ENCODE results near the gene PPP3CA.

PPP3CA gene

GRCh38 chr4:101367201-101367600, 19.9 kb upstream of the PPP3CA start:
- no peak for DNase-seq
- Histone ChIP-seq H3K9ac (ENCODE audit: low read length) (no peak overlapping the region), H3K9me3 (replicated peaks; ENCODE audit: insufficient read depth, low read length) (no peaks in the 10 kb centered on the region), H3K4me2 (ENCODE audit: low read depth, low read length) (no peak overlapping the region), H4K20me1 (ENCODE audit: insufficient read depth, low read length) (no peaks in the 10 kb centered on the region), H2AFZ (ENCODE audit: low read length) (no peak overlapping the region), H3K36me3 (replicated peaks; ENCODE audit: insufficient read depth, low read length) (no peaks in the 10 kb centered on the region), H3K4me1 (ENCODE audit: low read length) (no peaks in the 10 kb centered on the region), H3F3A (ENCODE audit: insufficient read depth, low read length) (no peaks in the 10 kb centered on the region), H3K79me2 (ENCODE audit: low read length) (no peaks in the 10 kb centered on the region), H3K27ac (ENCODE audit: low read length) (no peak overlapping the region), H3K4me3 (ENCODE audit: low read length) (no peak overlapping the region), H3K9me2 (replicated peaks; ENCODE audit: insufficient read depth, low read length) (no peaks in the 10 kb centered on the region), H3K27me3 (replicated peaks; ENCODE audit: insufficient read depth, low read length) (no peaks in the 10 kb centered on the region)
- TF ChIP-seq EZH2phosphoT487 (IDR thresholded peaks at IDR 0.05; ENCODE audit: low read length) (no peak), CTCF (IDR thresholded peaks at IDR 0.05; ENCODE audit: low read length) (no peak), EZH2 (optimal IDR thresholded peaks at IDR 0.05; ENCODE audit: low read depth, low read length) (no peak)

- Histone ChIP-seq H3K9ac (ENCODE audit: low read length) (no peak overlapping the region), H3K27ac (ENCODE audit: low read length) (no peak overlapping the region), H3K4me3 (ENCODE audit: low read length) (no peak overlapping the region), H3F3A (ENCODE audit: insufficient read depth, low read length) (no peaks in the 10 kb centered on the region), H3K27me3 (replicated peaks; ENCODE audit: insufficient read depth, low read length) (no peaks in the 10 kb centered on the region), H3K4me1 (ENCODE audit: low read length) (no peaks in the 10 kb centered on the region), H3K4me2 (ENCODE audit: low read depth, low read length) (no peak overlapping the region), H3K9me3 (replicated peaks; ENCODE audit: insufficient read depth, low read length) (no peaks in the 10 kb centered on the region), H3K9me2 (replicated peaks; ENCODE audit: insufficient read depth, low read length) (no peaks in the 10 kb centered on the region), H4K20me1 (ENCODE audit: insufficient read depth, low read length) (no peaks in the 10 kb centered on the region), H3K36me3 (replicated peaks; ENCODE audit: insufficient read depth, low read length) (no peaks in the 10 kb centered on the region), H3K79me2 (ENCODE audit: low read length) (no peaks in the 10 kb centered on the region), H2AFZ (ENCODE audit: low read length) (no peak overlapping the region)
- no peak for TF ChIP-seq EZH2phosphoT487 (IDR thresholded peaks at IDR 0.05; ENCODE audit: low read length)
- no peak for DNase-seq
These were observed 19.0 kb upstream of the PPP3CA start for GRCh38 chr4:101366331-101366730.

GRCh38 chr4:101357751-101358150, 10.4 kb upstream of the PPP3CA start:
- no peaks in the 10 kb centered on the region for H3K36me3 ChIP-seq (replicated peaks; ENCODE audit: insufficient read depth, low read length)
- H3K4me2 ChIP-seq (ENCODE audit: low read depth, low read length) = no peak overlapping the region
- no peaks in the 10 kb centered on the region for H3K27me3 ChIP-seq (replicated peaks; ENCODE audit: insufficient read depth, low read length)
- H3K9me2 ChIP-seq (replicated peaks; ENCODE audit: insufficient read depth, low read length) = no peaks in the 10 kb centered on the region
- DNase-seq = no peak
- H4K20me1 ChIP-seq (ENCODE audit: insufficient read depth, low read length) = no peaks in the 10 kb centered on the region
- no peak for TF ChIP-seq EZH2phosphoT487 (IDR thresholded peaks at IDR 0.05; ENCODE audit: low read length)
- no peak for TF ChIP-seq CTCF (IDR thresholded peaks at IDR 0.05; ENCODE audit: low read length)
- no peak for TF ChIP-seq EZH2 (optimal IDR thresholded peaks at IDR 0.05; ENCODE audit: low read depth, low read length)
- H3K4me1 ChIP-seq (ENCODE audit: low read length) = peaks cover 28% of the 10 kb centered on the region
- H3F3A ChIP-seq (ENCODE audit: insufficient read depth, low read length) = no peaks in the 10 kb centered on the region
- no peak overlapping the region for H2AFZ ChIP-seq (ENCODE audit: low read length)
- no peak overlapping the region for H3K27ac ChIP-seq (ENCODE audit: low read length)
- no peak overlapping the region for H3K9ac ChIP-seq (ENCODE audit: low read length)
- H3K4me3 ChIP-seq (ENCODE audit: low read length) = no peak overlapping the region
- H3K79me2 ChIP-seq (ENCODE audit: low read length) = no peaks in the 10 kb centered on the region
- H3K9me3 ChIP-seq (replicated peaks; ENCODE audit: insufficient read depth, low read length) = no peaks in the 10 kb centered on the region

- DNase-seq = peak; percentile 41
- H3K9me3 ChIP-seq (replicated peaks; ENCODE audit: insufficient read depth, low read length) = no peaks in the 10 kb centered on the region
- no peaks in the 10 kb centered on the region for H3K9me2 ChIP-seq (replicated peaks; ENCODE audit: insufficient read depth, low read length)
- peaks cover 28% of the 10 kb centered on the region for H3K4me1 ChIP-seq (ENCODE audit: low read length)
- no peak overlapping the region for H3K9ac ChIP-seq (ENCODE audit: low read length)
- H3K4me3 ChIP-seq (ENCODE audit: low read length) = no peak overlapping the region
- no peaks in the 10 kb centered on the region for H3K79me2 ChIP-seq (ENCODE audit: low read length)
- H3K27ac ChIP-seq (ENCODE audit: low read length) = no peak overlapping the region
- H3K36me3 ChIP-seq (replicated peaks; ENCODE audit: insufficient read depth, low read length) = no peaks in the 10 kb centered on the region
- H3K27me3 ChIP-seq (replicated peaks; ENCODE audit: insufficient read depth, low read length) = no peaks in the 10 kb centered on the region
- no peak overlapping the region for H2AFZ ChIP-seq (ENCODE audit: low read length)
- TF ChIP-seq EZH2phosphoT487 (IDR thresholded peaks at IDR 0.05; ENCODE audit: low read length) (no peak), CTCF (IDR thresholded peaks at IDR 0.05; ENCODE audit: low read length) (no peak), EZH2 (optimal IDR thresholded peaks at IDR 0.05; ENCODE audit: low read depth, low read length) (no peak)
- H3K4me2 ChIP-seq (ENCODE audit: low read depth, low read length) = no peak overlapping the region
- no peaks in the 10 kb centered on the region for H4K20me1 ChIP-seq (ENCODE audit: insufficient read depth, low read length)
- H3F3A ChIP-seq (ENCODE audit: insufficient read depth, low read length) = no peaks in the 10 kb centered on the region
These were observed 9.6 kb upstream of the PPP3CA start for GRCh38 chr4:101356928-101357327.

Measured in MM.1S (cell line).